ENCODE results near the gene SLC12A9. TPM values are rescaled to one million over a fixed set of nuclear protein-coding genes. Genes with fewer than 3 reads are reported as not detected.
"Not testable (repeated sequence)": the region's sequence is repeated elsewhere in the genome, so short reads cannot be mapped to it uniquely, and the experiment has no call there.

The SLC12A9 gene
- polyA plus RNA-seq, 1 experiment = 23.1 TPM

DNA sequence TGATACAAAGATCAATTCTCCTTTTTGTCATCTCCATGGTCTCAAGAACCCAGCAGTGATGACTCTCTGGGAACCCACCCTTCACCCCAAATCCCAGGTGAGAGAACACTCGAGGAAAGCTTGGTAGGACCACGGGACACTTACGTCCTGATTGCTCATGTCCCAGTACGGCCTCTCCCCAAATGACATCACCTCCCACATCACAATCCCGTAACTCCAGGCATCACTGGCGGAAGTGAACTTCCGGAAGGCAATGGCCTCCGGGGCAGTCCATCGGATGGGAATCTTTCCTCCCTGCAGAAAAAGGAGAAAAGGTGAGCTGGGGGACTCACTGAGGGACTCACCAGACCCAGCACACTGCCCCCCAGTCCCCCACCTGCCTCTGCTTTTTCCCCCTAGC, 46.2 kb upstream of the SLC12A9 start:
- POLR2A ChIA-PET = interaction anchor here (0.6 kb wide), 1 partner anchor 204 kb away, joined by 6 read pairs; the partner anchor contains the start of gene PCOLCE
- H3K27me3 ChIP-seq (ENCODE audit: control insufficient read depth, insufficient read depth, low read length) = no peaks in the 10 kb centered on the region
- DNase-seq (ENCODE audit: low read depth) = no peak
- CTCF ChIA-PET = interaction anchor here (0.8 to 2.1 kb wide), 3 partner anchors 22 to 86 kb away, joined by 3 to 7 read pairs (median 3); partner anchors contain the start of genes EPO and SLC12A9
- H3K36me3 ChIP-seq (ENCODE audit: control insufficient read depth, insufficient read depth, low read length) = peaks cover 24% of the 10 kb centered on the region
- H3K4me3 ChIP-seq (ENCODE audit: low read depth, low read length) = no peak overlapping the region
- TF ChIP-seq, protein P1, sequence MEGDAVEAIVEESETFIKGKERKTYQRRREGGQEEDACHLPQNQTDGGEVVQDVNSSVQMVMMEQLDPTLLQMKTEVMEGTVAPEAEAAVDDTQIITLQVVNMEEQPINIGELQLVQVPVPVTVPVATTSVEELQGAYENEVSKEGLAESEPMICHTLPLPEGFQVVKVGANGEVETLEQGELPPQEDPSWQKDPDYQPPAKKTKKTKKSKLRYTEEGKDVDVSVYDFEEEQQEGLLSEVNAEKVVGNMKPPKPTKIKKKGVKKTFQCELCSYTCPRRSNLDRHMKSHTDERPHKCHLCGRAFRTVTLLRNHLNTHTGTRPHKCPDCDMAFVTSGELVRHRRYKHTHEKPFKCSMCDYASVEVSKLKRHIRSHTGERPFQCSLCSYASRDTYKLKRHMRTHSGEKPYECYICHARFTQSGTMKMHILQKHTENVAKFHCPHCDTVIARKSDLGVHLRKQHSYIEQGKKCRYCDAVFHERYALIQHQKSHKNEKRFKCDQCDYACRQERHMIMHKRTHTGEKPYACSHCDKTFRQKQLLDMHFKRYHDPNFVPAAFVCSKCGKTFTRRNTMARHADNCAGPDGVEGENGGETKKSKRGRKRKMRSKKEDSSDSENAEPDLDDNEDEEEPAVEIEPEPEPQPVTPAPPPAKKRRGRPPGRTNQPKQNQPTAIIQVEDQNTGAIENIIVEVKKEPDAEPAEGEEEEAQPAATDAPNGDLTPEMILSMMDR (IDR thresholded peaks at IDR 0.05; ENCODE audit: insufficient read depth, low read depth, low read length) = no peak

DNA sequence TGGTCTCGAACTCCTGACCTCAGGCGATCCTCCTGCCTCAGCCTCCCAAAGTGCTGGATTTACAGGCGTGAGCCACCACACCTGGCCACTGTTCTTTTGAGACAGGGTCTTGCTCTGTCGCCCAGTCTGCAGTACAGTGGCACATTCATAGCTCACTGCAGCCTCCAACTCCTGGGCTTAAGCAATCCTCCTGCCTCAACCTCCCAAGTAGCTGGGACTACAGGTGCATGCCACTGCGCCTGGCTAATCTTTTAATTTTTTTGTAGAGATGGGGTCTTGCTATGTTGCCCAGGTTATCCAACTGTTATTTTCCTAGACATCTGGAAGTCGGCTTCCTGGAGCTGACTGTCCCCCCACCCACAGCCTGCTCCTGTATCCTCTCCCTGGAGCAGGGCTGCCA, 45.6 kb upstream of the SLC12A9 start:
- H3K27me3 ChIP-seq (ENCODE audit: control insufficient read depth, insufficient read depth, low read length); POLR2A ChIA-PET; DNase-seq (ENCODE audit: low read depth); H3K4me3 ChIP-seq (ENCODE audit: low read depth, low read length): not testable (repeated sequence)
- H3K36me3 ChIP-seq (ENCODE audit: control insufficient read depth, insufficient read depth, low read length) = peaks cover 26% of the 10 kb centered on the region
- CTCF ChIA-PET = interaction anchor here (0.6 to 2.1 kb wide), 4 partner anchors 21 to 302 kb away, joined by 3 to 7 read pairs (median 4); partner anchors contain the start of genes POP7 and SLC12A9

DNA sequence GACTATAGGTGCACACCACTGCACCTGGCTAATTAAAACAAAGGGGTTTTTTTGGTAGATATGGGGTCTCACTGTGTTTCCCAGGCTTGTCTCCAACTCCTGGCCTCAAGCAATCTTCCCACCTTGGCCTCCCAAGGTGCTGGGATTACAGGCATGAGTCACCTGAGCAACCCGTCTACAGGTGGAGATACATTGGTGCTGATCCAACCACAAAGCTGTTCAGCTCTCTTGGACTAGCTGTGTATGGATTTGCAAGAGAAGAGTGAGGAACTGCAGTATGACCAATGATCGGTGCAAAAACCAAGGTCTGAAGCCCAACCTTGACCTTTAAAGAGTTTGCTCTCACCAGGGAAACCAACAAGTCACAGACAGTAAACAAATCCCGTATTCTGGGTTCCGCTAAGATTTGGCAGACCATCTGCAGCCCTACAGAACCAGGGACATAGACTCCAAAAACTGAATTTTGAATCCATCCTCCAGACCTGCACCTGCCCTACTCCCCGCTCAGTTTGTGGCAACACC, 44.1 kb upstream of the SLC12A9 start:
- no peak for DNase-seq (ENCODE audit: low read depth)
- Histone ChIP-seq H3K36me3 (ENCODE audit: control insufficient read depth, insufficient read depth, low read length) (peaks cover 36% of the 10 kb centered on the region), H3K4me3 (ENCODE audit: low read depth, low read length) (no peak overlapping the region), H3K27me3 (ENCODE audit: control insufficient read depth, insufficient read depth, low read length) (no peaks in the 10 kb centered on the region)
- TF ChIP-seq, protein P1 (IDR thresholded peaks at IDR 0.05; ENCODE audit: insufficient read depth, low read depth, low read length) = no peak
- ChIA-PET POLR2A (no interaction called here), CTCF (interaction anchor here (1.0 to 1.3 kb wide), 2 partner anchors 9 to 44 kb away, joined by 3 to 4 read pairs; partner anchors contain the start of gene SLC12A9)

DNA sequence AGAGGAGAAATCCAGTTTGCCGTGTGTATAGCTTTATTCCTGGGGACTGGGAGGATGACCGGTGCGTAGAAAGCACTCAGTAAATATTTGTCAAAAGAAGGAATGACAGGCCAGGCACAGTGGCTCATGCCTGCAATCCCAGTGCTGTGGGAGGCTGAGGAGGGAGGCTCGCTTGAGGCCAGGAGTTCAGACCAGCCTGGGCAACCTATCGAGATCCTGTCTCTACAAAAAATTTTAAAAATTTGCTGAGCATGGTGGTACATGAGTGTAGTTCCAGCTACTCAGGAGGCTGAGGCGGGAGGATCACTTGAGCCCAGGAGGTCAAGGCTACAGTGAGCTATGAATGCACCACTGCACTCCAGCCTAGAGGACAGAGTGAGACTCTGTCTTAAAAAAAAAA, 41.0 kb upstream of the SLC12A9 start:
- H3K36me3 ChIP-seq (ENCODE audit: control insufficient read depth, insufficient read depth, low read length) = peaks cover 36% of the 10 kb centered on the region
- ChIA-PET POLR2A (no interaction called here), CTCF (interaction anchor here (0.9 kb wide), 1 partner anchor 106 kb away, joined by 3 read pairs; no protein-coding TSS in a partner anchor)

DNA sequence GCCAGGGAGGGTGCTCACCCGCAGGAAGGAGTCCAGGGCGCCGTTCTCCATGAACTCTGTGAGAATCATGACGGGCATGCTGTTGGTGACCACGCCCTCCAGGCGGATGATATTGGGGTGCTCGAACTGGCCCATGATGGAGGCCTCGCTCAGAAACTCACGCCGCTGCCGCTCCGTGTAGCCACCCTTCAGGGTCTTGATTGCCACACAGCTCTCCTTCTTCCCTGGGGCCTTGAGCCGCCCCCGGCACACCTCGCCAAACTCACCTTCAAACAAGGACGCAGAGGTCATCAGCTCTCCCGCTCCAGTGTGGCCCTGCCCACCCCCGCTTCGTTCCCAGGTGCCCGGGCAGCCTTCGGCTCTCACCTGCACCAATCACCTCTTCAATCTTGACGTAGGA, 39.8 kb upstream of the SLC12A9 start:
- DNase-seq (ENCODE audit: low read depth) = no peak
- ChIA-PET POLR2A (no interaction called here), CTCF (no interaction called here)
- H3K4me3 ChIP-seq (ENCODE audit: low read depth, low read length) = no peak overlapping the region
- TF ChIP-seq, protein P1 (IDR thresholded peaks at IDR 0.05; ENCODE audit: insufficient read depth, low read depth, low read length) = no peak
- H3K36me3 ChIP-seq (ENCODE audit: control insufficient read depth, insufficient read depth, low read length) = peaks cover 34% of the 10 kb centered on the region
- no peaks in the 10 kb centered on the region for H3K27me3 ChIP-seq (ENCODE audit: control insufficient read depth, insufficient read depth, low read length)

More for the DNA sequence above, 41.0 kb upstream of the SLC12A9 start:
- no peak for DNase-seq (ENCODE audit: low read depth)
- no peak overlapping the region for H3K4me3 ChIP-seq (ENCODE audit: low read depth, low read length)
- H3K27me3 ChIP-seq (ENCODE audit: control insufficient read depth, insufficient read depth, low read length) = no peaks in the 10 kb centered on the region
- TF ChIP-seq, protein P1 (IDR thresholded peaks at IDR 0.05; ENCODE audit: insufficient read depth, low read depth, low read length) = no peak

DNA sequence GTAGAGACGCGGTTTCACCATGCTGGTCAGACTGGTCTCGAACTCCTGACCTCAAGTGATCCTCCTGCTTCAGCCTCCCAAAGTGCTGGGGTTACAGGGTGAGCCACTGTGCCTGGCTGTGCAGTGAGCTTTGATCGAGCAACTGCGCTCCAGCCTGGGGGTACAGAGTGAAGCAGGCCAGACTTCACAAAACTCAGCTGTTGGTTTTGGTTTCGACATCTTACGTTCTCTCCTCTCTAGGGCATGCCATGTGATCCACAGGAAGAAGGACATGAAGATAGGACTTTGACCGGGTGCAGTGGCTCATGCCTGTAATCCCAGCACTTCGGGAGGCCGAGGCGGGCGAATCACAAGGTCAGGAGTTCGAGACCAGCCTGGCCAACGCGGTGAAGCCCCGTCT, 36.0 kb upstream of the SLC12A9 start:
- H3K27me3 ChIP-seq (ENCODE audit: control insufficient read depth, insufficient read depth, low read length); POLR2A ChIA-PET; DNase-seq (ENCODE audit: low read depth); H3K4me3 ChIP-seq (ENCODE audit: low read depth, low read length): not testable (repeated sequence)
- peaks cover 34% of the 10 kb centered on the region for H3K36me3 ChIP-seq (ENCODE audit: control insufficient read depth, insufficient read depth, low read length)
- CTCF ChIA-PET = interaction anchor here (0.8 to 3.0 kb wide), 3 partner anchors 9 to 17 kb away, joined by 3 to 12 read pairs (median 3); partner anchors contain the start of gene EPHB4

Data from BJ (cell line).